Measurements from ENCODE around the gene ENO3.
A peak's percentile ranks its signal among the peaks of the same experiment; 100 is the strongest.

ENO3 gene

DNA sequence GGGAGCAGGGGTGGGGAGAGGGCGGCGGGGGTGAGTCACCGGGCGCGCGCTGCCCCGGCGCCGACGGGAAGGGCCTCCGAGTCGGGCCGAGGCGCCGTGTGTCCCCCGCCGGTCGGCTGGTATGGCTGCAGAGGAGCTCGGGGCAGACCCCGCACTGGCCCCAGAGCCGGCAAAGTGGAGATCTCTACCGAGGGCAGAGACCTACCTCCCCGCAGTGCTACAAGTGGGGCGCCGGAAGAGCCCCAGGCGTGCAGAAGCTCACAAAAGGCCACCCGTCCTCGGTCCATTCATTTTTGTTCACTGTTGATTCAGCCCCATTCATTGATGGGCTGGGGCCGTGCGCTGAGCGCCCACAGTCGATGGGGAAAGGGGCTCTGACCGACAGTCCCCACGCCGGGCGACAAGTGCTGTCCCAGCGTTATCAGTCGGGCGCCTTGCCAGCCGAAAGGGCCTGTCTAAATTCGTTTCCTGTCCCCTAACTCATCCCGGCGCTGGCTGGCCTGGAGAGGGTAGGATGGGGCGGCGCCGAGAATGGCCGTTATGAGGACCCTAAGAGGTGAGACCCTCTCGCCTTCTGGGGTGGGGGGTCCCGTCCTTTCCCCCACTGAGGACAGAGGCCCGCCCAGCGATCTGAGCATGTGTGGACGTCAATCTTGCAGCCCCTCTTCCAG lies 709 bp upstream of the ENO3 start:
- no peak for DNase-seq (ENCODE audit: low spot score)

DNA sequence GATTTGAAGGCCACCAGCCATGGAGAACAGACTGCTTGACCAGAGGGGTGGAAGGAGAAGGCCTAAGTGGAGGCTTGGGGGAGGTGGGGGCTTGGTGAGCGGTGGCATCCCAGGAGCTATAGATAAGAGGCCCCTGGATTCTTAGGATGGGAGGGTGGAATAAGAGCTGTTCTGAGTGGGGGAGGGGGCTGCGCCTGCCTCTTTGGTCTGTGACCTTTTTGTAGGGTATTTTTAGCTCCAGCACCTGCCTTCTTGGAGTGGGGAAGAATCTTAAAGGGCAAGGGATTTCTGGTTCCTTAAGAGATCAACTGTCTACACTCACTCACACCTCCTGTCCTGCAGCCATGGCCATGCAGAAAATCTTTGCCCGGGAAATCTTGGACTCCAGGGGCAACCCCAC lies 567 bp downstream of the ENO3 start:
- DNase-seq (ENCODE audit: low spot score): no peak

DNA sequence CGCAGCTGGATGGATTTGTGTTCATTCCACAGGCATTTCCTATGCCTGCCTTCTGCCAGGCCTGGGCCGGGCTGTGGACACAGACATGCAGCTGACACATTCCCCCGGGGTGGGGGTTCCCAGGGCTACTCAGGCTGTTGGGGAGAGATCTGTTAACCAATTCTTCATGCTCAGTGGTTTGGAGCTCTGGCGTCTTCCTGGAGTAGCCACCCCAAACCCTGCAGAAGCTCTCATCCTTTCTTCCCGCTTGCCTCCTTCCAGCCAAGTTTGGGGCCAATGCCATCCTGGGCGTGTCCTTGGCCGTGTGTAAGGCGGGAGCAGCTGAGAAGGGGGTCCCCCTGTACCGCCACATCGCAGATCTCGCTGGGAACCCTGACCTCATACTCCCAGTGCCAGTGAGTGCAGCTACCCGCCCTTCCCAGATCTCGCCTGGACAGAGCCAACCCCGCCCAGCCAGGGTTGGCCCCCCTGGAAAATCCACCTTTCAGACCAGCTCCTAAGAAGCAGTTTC lies 2.6 kb downstream of the ENO3 start:
- no peak for DNase-seq (ENCODE audit: low spot score)

DNA sequence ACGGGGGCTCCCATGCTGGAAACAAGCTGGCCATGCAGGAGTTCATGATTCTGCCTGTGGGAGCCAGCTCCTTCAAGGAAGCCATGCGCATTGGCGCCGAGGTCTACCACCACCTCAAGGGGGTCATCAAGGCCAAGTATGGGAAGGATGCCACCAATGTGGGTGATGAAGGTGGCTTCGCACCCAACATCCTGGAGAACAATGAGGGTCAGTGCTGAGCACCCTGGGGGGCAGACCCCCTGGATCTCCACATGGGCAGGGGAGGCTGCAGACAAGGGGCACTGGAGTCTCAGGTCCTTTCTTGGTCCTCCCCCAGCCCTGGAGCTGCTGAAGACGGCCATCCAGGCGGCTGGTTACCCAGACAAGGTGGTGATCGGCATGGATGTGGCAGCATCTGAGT lies 4.2 kb downstream of the ENO3 start:
- DNase-seq (ENCODE audit: low spot score): no peak

DNA sequence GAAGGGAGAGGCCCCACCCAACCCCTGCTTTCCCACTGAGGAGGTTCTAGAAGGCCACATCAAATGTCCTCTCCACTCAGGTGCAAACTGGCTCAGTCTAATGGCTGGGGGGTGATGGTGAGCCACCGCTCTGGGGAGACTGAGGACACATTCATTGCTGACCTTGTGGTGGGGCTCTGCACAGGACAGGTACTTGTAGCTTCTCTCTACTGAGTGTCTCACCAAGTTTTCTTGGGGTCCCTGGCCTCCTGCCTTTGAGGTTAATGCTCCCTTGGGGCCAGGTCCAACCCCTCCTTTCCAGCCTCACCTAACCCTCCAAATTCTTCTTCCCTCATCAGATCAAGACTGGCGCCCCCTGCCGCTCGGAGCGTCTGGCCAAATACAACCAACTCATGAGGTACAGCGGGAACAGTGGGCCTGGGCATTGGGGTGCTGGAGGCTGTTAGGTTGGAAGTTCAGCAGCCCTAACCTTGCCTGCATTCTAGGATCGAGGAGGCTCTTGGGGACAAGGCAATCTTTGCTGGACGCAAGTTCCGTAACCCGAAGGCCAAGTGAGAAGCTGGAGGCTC lies 5.7 kb downstream of the ENO3 start:
- DNase-seq (ENCODE audit: low spot score): no peak

DNA sequence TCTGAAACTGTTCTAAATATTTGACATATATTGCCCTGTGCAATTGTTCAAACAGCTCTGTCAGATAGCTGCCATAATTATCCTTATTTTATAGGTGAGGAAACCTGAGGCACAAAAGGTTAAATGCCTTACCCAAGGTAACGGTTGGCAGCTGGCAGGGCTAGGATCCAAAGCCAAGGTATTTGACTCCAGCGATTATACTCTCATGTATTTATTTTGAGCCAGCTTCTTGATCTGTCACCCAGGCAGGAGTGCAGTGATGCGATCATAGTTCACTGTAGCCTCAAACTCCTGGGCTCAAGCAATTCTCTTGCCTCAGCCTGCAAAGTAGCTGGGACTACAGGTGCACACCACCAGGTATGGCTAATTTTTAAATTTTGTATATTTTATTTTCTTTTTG lies 7.2 kb downstream of the ENO3 start:
- DNase-seq (ENCODE audit: low spot score): no peak

- DNase-seq (ENCODE audit: low spot score): no peak
Observed at GRCh38 chr17:4959261-4959965, 8.5 kb downstream of the ENO3 start.

DNA sequence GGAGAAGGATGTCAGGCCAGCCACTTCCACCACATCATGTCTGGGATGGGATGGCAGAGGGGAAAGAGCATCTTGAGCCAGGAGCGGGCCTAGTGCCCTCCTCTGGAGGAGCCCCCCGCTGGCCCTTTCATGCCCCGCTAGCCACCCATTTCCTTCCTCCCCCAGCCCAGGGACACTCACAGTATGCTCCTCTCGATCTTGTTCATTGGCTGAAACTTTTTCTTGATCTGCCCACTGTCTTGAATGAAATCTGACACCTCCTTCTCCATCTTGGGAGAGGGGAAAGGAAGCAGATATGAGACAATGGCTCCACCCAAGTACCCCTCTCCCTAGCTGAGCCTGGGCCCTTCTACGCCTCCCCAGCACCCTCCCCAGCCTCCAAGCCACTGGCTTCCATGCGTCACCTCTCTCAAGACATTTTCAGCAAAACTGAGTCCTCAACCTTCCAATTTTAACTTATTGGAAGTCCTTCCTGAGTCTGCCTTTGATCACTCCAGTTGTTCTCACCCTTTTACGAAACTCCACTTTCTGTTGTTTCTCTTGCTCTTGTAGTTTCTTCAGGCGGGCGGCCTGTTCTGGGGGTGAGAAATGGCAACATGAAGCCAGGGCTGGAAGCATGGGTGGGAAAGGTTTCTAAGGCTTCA lies 9.5 kb downstream of the ENO3 start:
- no peak for DNase-seq (ENCODE audit: low spot score)

- DNase-seq (ENCODE audit: low spot score): no peak
Observed at GRCh38 chr17:4965311-4965986, 14.5 kb downstream of the ENO3 start.

GRCh38 chr17:4966844-4967538 lies 16.1 kb downstream of the ENO3 start:
- peak; percentile 100 for DNase-seq (ENCODE audit: low spot score)

DNA sequence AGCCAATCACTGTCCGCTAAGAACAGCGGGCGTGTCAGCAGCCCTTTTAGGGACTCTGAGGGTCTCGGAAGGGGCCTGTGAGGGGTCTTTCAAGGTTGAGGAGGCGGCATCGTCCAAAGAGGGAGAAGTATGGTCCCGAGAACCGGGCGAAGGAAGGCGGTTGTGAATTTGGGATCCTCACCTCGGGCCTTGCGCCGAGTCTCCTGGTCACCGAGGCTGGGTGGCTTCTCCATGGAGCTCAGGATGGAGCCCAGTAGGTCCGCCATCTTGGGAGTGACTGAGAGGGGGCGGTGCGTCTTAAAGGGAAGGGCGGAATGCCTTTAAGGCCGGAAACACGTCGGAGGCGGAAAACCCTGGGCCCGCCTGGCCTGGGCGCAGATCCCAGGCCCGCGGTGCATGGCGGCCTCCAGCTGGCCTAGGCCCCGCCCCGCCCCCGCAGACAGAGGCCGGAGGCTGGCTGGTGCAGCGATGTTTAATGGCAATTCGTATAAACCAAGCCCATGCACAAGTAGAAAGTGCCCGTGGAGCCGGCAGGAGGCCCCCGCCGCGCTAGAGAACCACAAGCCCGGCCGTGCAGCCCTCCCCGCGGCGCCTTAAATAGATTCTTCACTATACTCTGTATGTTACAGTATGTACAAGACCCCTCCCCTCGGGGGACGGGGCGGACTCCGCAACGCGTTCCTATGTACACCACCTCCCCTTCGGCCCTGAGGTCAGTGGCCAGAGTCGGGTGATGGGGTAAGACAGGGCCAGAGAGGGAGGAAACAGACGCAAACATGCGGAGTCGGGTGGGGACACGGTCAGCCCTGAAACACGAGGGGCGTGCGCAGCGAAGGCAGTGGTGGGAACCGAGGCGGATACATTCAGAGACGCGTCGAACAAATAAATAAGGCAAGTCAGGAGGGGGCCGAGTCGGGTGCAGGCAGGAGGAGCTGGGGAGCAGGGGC lies 16.9 kb downstream of the ENO3 start, which contains the start of gene SPAG7:
TSS of gene SPAG7 (minus strand) at position 279 of the 947 bp plus-strand sequence. CDS start at position 266, 13 bp downstream.
- DNase-seq (ENCODE audit: low spot score): peak; percentile 97

GRCh38 chr17:4968486-4969046 lies 17.6 kb downstream of the ENO3 start:
- no peak for DNase-seq (ENCODE audit: low spot score)

- DNase-seq (ENCODE audit: low spot score): no peak
Observed at GRCh38 chr17:4969047-4969550, 18.2 kb downstream of the ENO3 start.

DNA sequence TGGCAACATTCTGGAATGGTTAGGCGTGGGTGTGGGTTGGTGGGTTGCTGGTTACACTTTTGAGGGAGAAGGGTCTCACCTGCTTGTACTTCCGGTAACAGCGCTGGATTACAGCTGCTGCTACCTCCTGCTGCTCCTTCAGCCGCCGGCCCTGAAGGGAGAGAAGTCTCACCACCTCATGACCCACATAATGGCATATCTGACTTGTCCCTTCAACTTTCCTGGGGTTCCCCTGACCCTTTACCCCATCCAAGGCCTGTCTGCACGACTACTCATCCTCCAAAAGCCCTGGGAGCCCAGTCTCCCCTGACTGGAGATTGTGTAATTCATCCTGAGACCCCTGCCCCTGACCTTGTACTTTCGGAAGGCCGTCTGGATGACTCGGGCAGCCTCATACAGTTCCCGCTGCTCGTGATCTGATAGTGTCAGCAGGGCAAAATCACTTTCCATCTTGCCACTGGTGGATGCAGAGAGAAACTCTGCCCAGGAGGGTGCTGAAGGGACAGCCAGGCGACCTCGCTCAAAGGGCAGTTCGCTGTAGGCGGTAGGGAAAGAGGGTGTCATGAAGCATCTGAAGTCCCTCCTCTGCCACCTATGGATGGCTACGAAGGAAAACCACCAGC lies 18.7 kb downstream of the ENO3 start:
- no peak for DNase-seq (ENCODE audit: low spot score)

DNA sequence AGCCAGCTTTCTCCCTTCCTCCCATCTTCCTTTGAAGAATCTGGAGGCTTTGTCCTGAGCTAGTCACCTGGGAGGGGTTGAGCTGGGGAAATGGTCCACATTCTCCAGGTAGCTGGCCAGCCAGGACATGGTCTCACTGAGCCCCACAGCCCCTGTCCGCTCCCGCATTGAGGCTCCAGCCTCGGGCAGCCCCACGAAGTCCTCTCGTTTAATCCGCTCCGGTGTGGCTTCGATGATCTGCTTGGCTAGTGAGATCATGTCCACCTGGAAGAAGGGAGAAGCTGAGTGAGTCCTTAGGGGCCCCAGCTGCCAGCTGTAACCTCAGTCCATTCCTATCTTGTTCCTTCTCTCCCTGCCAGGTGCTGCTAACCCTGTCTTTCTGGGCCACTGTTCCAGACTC lies 19.4 kb downstream of the ENO3 start:
- DNase-seq (ENCODE audit: low spot score): no peak

GRCh38 chr17:4971826-4972225 lies 20.9 kb downstream of the ENO3 start:
- DNase-seq (ENCODE audit: low spot score): no peak

GRCh38 chr17:4972322-4972721 lies 21.4 kb downstream of the ENO3 start:
- DNase-seq (ENCODE audit: low spot score): no peak

DNA sequence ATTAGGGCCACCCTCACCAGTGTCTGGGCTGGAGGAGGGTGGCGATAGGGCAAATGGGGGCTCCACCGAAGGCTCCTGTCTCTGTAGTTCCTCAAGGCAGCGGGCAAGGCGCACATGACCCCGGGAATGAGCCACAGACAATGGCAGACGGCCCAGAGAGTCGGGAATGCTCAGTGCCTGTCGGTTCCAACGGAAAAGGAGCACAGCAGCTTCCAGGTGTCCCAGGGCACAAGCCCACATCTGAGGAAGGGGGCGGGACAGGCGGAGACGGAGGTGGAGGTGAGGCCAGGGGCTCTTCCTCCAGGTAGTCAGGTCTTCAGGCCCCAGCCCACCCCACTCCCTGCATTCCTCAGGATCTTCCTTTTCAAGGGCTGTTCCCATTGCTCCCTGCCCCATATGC lies 21.8 kb downstream of the ENO3 start:
- no peak for DNase-seq (ENCODE audit: low spot score)
